ENCODE measurements around the gene GABARAPL2.

GABARAPL2 gene

GRCh38 chr16:75570396-75571065 lies 4.4 kb downstream of the GABARAPL2 start:
- in situ Hi-C loops (cut with HindIII; ENCODE audit: low pct_ligation_motif_present, low sequenced_read_pairs): no loop called here
- Histone ChIP-seq H3K4me3 (ENCODE audit: low read depth, low read length) (no peak overlapping the region), H3K36me3 (replicated peaks) (peaks cover 29% of the 10 kb centered on the region), H3K27ac (no peak overlapping the region), H3K27me3 (replicated peaks) (no peaks in the 10 kb centered on the region)
- no peak for DNase-seq
- no peak for TF ChIP-seq CTCF (IDR thresholded peaks at IDR 0.05; ENCODE audit: low read depth, low read length, missing control alignments)

GRCh38 chr16:75572864-75573542 lies 6.8 kb downstream of the GABARAPL2 start:
- H3K27me3 ChIP-seq (replicated peaks): no peaks in the 10 kb centered on the region
- in situ Hi-C loops (cut with HindIII; ENCODE audit: low pct_ligation_motif_present, low sequenced_read_pairs): no loop called here
- no peak for DNase-seq
- H3K4me3 ChIP-seq (ENCODE audit: low read depth, low read length): no peak overlapping the region
- peaks cover 44% of the 10 kb centered on the region for H3K36me3 ChIP-seq (replicated peaks)
- TF ChIP-seq CTCF (IDR thresholded peaks at IDR 0.05; ENCODE audit: low read depth, low read length, missing control alignments): no peak
- no peak overlapping the region for H3K27ac ChIP-seq

- TF ChIP-seq CTCF (IDR thresholded peaks at IDR 0.05; ENCODE audit: low read depth, low read length, missing control alignments): no peak
- H3K27ac ChIP-seq: no peak overlapping the region
- H3K36me3 ChIP-seq (replicated peaks): peaks cover 48% of the 10 kb centered on the region
- in situ Hi-C loops (cut with HindIII; ENCODE audit: low pct_ligation_motif_present, low sequenced_read_pairs): no loop called here
- DNase-seq: no peak
- no peaks in the 10 kb centered on the region for H3K27me3 ChIP-seq (replicated peaks)
- no peak overlapping the region for H3K4me3 ChIP-seq (ENCODE audit: low read depth, low read length)
These were observed 7.8 kb downstream of the GABARAPL2 start for GRCh38 chr16:75573955-75574354.

- no peaks in the 10 kb centered on the region for H3K27me3 ChIP-seq (replicated peaks)
- H3K36me3 ChIP-seq (replicated peaks): peaks cover 49% of the 10 kb centered on the region
- in situ Hi-C loops (cut with HindIII; ENCODE audit: low pct_ligation_motif_present, low sequenced_read_pairs): no loop called here
- H3K27ac ChIP-seq: no peak overlapping the region
- no peak for TF ChIP-seq CTCF (IDR thresholded peaks at IDR 0.05; ENCODE audit: low read depth, low read length, missing control alignments)
- no peak overlapping the region for H3K4me3 ChIP-seq (ENCODE audit: low read depth, low read length)
- no peak for DNase-seq
These were observed 9.8 kb downstream of the GABARAPL2 start for GRCh38 chr16:75575958-75576357.

GRCh38 chr16:75576384-75576811 lies 10.2 kb downstream of the GABARAPL2 start:
- no peak for DNase-seq
- Histone ChIP-seq H3K36me3 (replicated peaks) (peaks cover 45% of the 10 kb centered on the region), H3K27ac (no peak overlapping the region), H3K27me3 (replicated peaks) (no peaks in the 10 kb centered on the region), H3K4me3 (ENCODE audit: low read depth, low read length) (no peak overlapping the region)
- in situ Hi-C loops (cut with HindIII; ENCODE audit: low pct_ligation_motif_present, low sequenced_read_pairs): no loop called here
- TF ChIP-seq CTCF (IDR thresholded peaks at IDR 0.05; ENCODE audit: low read depth, low read length, missing control alignments): no peak

Data from brain microvascular endothelial cell (primary cell).